SK-N-SH (cell line): ENCODE data around the gene CAV1. TPM values are rescaled to one million over a fixed set of nuclear protein-coding genes. Genes with fewer than 3 reads are reported as not detected.

Source experiments
- CTCF ChIA-PET: fragments of 300-600, 350-600 bp; formaldehyde crosslinking; extraction: SDS; loops from one replicate; lab custom pipeline; 2021; lab: Yijun Ruan, JAX
- POLR2A ChIA-PET: fragments of 350-600 bp; sonication (Branson Sonifier 250); formaldehyde crosslinking; extraction: SDS; loops from one replicate; lab custom pipeline; 2020; ENCODE audit warnings: antibody characterized with exemption, inconsistent platforms; lab: Yijun Ruan, JAX
- DNase-seq: peaks from one replicate; pipeline ENCODE4 v3.0.0; 2012
- H2AFZ ChIP-seq: fragments of 200-600 bp; sonication (generic); 2 replicates; pipeline ENCODE4 v1.8.1; 2016; ENCODE audit warnings: antibody characterized with exemption, mild to moderate bottlenecking, low read depth
- H3F3A ChIP-seq: fragments of 200-600 bp; sonication (generic); replicated peaks from 2 replicates; pipeline ENCODE3; 2016; ENCODE audit warnings: antibody characterized with exemption, mild to moderate bottlenecking; ENCODE audit not compliant: insufficient read depth
- H3K27ac ChIP-seq, 2 experiments: fragments of 200-500 bp in 1 of 2; fragments of 200-600 bp in 1 of 2; sonication (Bioruptor generic) in 1 of 2; sonication (generic), shearing (Covaris generic) in 1 of 2; 2 replicates each; pipeline versions ENCODE4 v1.5.1 to v1.6.1; 2014 to 2016; ENCODE audit warnings: low read depth in 2 of 2, inconsistent platforms in 1 of 2, low read length in 1 of 2, mild to moderate bottlenecking in 1 of 2, mixed read lengths in 1 of 2
- H3K27me3 ChIP-seq: fragments of 200-600 bp; sonication (generic), shearing (Covaris generic); 2 replicates; pipeline ENCODE4 v1.6.1; 2016; ENCODE audit warnings: mixed run types; ENCODE audit not compliant: insufficient read depth
- H3K36me3 ChIP-seq, 2 experiments: fragments of 200-500 bp in 1 of 2; fragments of 200-600 bp in 1 of 2; sonication (Bioruptor generic) in 1 of 2; sonication (generic) in 1 of 2; replicated peaks in 1 of 2; 2 replicates each; pipeline versions ENCODE3 to v1.5.1; 2014 to 2016; ENCODE audit warnings: low read length in 1 of 2, mild to moderate bottlenecking in 1 of 2; ENCODE audit not compliant: insufficient read depth in 2 of 2, control insufficient read depth in 1 of 2
- H3K4me1 ChIP-seq, 2 experiments: fragments of 200-500 bp in 1 of 2; fragments of 200-600 bp in 1 of 2; sonication (Bioruptor generic) in 1 of 2; sonication (generic), shearing (Covaris generic) in 1 of 2; 2 replicates each; pipeline versions ENCODE4 v1.5.1 to v1.6.1; 2014 to 2016; ENCODE audit warnings: low read depth in 1 of 2, low read length in 1 of 2, mixed run types in 1 of 2; ENCODE audit not compliant: insufficient read depth in 2 of 2, control insufficient read depth in 1 of 2
- H3K4me2 ChIP-seq: fragments of 200-600 bp; sonication (generic), shearing (Covaris generic); 2 replicates; pipeline ENCODE4 v1.6.1; 2017; ENCODE audit warnings: mixed run types
- H3K4me3 ChIP-seq, 2 experiments: fragments of 200-500 bp in 1 of 2; fragments of 200-600 bp in 1 of 2; sonication (Bioruptor generic) in 1 of 2; sonication (generic), shearing (Covaris generic) in 1 of 2; 2 replicates each; pipeline versions ENCODE4 v1.5.1 to v1.8.1; 2014 to 2016; ENCODE audit warnings: low read depth in 2 of 2, inconsistent platforms in 1 of 2, low read length in 1 of 2, mild to moderate bottlenecking in 1 of 2, mixed read lengths in 1 of 2, moderate library complexity in 1 of 2
- H3K79me2 ChIP-seq: fragments of 200-600 bp; sonication (generic); 2 replicates; pipeline ENCODE4 v1.8.1; 2017; ENCODE audit warnings: mild to moderate bottlenecking; ENCODE audit not compliant: insufficient read depth
- H3K9ac ChIP-seq: fragments of 200-600 bp; sonication (generic); 2 replicates; pipeline ENCODE4 v1.6.1; 2017; ENCODE audit warnings: mixed run types
- H3K9me2 ChIP-seq: fragments of 200-600 bp; sonication (generic); 2 replicates; pipeline ENCODE4 v1.6.1; 2017; ENCODE audit warnings: mixed run types
- H3K9me3 ChIP-seq: fragments of 200-600 bp; sonication (generic); 2 replicates; pipeline ENCODE4 v1.6.1; 2017; ENCODE audit warnings: mixed run types, mild to moderate bottlenecking, moderate library complexity
- H4K20me1 ChIP-seq: fragments of 200-600 bp; sonication (generic); 2 replicates; pipeline ENCODE4 v1.6.1; 2017; ENCODE audit warnings: mild to moderate bottlenecking, mixed run types; ENCODE audit not compliant: insufficient read depth
- ELF1 ChIP-seq: IDR thresholded peaks from 2 replicates; pipeline ENCODE4 v1.4.0; 2012
- FOXM1 ChIP-seq: IDR thresholded peaks from 2 replicates; pipeline ENCODE4 v1.4.0; 2012; ENCODE audit warnings: low read depth, mild to moderate bottlenecking
- JUND ChIP-seq: IDR thresholded peaks from 2 replicates; pipeline ENCODE4 v1.4.0; 2012
- MEF2A ChIP-seq: IDR thresholded peaks from 2 replicates; pipeline ENCODE4 v1.4.0; 2012; ENCODE audit warnings: low read depth, borderline replicate concordance
- MXI1 ChIP-seq: IDR thresholded peaks from 2 replicates; pipeline ENCODE4 v1.6.1; 2012; ENCODE audit warnings: mild to moderate bottlenecking, low read depth, low read length, improper control_type of control experiment
- NFIC ChIP-seq: IDR thresholded peaks from 2 replicates; pipeline ENCODE4 v1.4.0; 2012; ENCODE audit warnings: borderline replicate concordance
- POLR2AphosphoS5 ChIP-seq: IDR thresholded peaks from 2 replicates; pipeline ENCODE4 v1.6.1; 2012; ENCODE audit warnings: low read depth, low read length
- RFX5 ChIP-seq: IDR thresholded peaks from 2 replicates; pipeline ENCODE4 v1.6.1; 2012; ENCODE audit warnings: mild to moderate bottlenecking, improper control_type of control experiment, low read length
- RXRA ChIP-seq: IDR thresholded peaks from 2 replicates; pipeline ENCODE4 v1.4.0; 2012; ENCODE audit warnings: low read depth, mild to moderate bottlenecking, borderline replicate concordance
- SIN3A ChIP-seq: IDR thresholded peaks from 2 replicates; pipeline ENCODE4 v1.6.1; 2012; ENCODE audit warnings: low read depth, mild to moderate bottlenecking, low read length, moderate library complexity, borderline replicate concordance
- SMC3 ChIP-seq: IDR thresholded peaks from 2 replicates; pipeline ENCODE4 v1.6.1; 2012; ENCODE audit warnings: low read depth, low read length, improper control_type of control experiment
- TEAD4 ChIP-seq: IDR thresholded peaks from 2 replicates; pipeline ENCODE4 v1.4.0; 2012; ENCODE audit warnings: mild to moderate bottlenecking, borderline replicate concordance; ENCODE audit not compliant: insufficient read depth
- YY1 ChIP-seq: IDR thresholded peaks from 2 replicates; pipeline ENCODE4 v1.4.0; 2012; ENCODE audit warnings: low read depth, mild to moderate bottlenecking
- WGBS: methylation state at CpG from one replicate; pipeline ENCODE4 v1.1.6; 2017; ENCODE audit warnings: low lambda C conversion rate; 5-methylcytosine and 5-hydroxymethylcytosine counted together
- polyA plus RNA-seq, 3 experiments: library from polyadenylated mRNA; depleted of rRNA; stranded (reverse); fragments of >200 nt; gene quantifications; 2 replicates each; pipeline ENCODE4 v1.2.3, GENCODE V29; 2012
- TF ChIP-seq, protein P1 (sequence below): IDR thresholded peaks from 2 replicates; pipeline ENCODE4 v1.4.0; 2012; ENCODE audit warnings: low read depth, borderline replicate concordance
- TF ChIP-seq, protein P2 (sequence below): fragments of 150-350 bp; IDR thresholded peaks from 2 replicates; pipeline ENCODE4 v1.6.1; 2017; ENCODE audit warnings: antibody characterized with exemption, low read length, low read depth, borderline replicate concordance
- TF ChIP-seq, protein P3 (sequence below): IDR thresholded peaks from 2 replicates; pipeline ENCODE4; 2012

The CAV1 gene
- polyA plus RNA-seq, 1 of the 3 experiments (the other 2 are of a cell fraction) = 968 TPM

DNA sequence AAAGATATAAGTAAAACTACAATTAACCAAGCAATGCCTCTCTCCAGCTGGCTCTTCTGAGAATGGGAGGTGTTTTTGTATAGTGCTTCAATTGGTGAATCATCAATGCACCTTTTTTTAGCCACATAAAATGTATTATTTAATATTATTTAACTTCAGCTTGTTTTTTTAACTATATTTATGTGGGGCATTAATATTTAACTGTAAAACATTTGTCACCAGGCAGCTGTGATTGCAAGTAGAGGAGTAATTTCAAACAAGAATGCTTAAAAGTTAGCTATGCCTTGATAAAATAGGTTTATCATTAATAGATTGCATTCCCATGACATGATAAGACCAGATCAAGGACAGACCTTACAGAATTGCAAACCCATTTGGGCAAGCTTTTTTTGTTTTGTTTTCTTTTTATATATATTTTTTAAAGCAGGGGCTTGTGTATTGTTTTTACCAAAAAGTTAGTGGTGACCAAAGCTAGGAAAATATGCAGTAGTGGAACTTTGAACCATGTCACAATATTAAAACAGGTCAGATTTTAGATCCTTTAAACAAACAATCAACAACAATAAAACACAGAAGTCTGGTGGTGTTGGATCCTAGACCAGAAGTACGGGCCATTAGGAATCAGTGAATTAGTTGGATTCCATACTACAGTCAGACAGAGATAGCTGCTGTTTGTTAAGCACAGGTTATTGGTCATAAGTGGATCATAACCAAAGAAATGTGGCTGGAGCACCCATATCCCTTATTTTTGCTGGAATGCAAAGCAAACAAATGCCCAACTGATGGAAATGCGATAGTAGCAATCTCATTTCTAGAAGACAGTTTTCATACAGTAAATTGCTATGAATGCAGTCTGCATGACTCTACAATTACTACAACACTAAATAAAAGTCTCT is 22.4 kb upstream of the CAV1 start:
- TF ChIP-seq MXI1 = no peak
- TF ChIP-seq FOXM1 = no peak
- no peak for TF ChIP-seq SMC3
- TF ChIP-seq RFX5 = no peak
- TF ChIP-seq SIN3A = no peak
- no peak for TF ChIP-seq YY1
- TF ChIP-seq MEF2A = no peak
- no peak for TF ChIP-seq NFIC
- no peak for TF ChIP-seq ELF1
- TF ChIP-seq, protein P1, sequence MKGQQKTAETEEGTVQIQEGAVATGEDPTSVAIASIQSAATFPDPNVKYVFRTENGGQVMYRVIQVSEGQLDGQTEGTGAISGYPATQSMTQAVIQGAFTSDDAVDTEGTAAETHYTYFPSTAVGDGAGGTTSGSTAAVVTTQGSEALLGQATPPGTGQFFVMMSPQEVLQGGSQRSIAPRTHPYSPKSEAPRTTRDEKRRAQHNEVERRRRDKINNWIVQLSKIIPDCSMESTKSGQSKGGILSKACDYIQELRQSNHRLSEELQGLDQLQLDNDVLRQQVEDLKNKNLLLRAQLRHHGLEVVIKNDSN = no peak
- no peak for TF ChIP-seq TEAD4
- no peak for TF ChIP-seq POLR2AphosphoS5
- TF ChIP-seq, protein P2, sequence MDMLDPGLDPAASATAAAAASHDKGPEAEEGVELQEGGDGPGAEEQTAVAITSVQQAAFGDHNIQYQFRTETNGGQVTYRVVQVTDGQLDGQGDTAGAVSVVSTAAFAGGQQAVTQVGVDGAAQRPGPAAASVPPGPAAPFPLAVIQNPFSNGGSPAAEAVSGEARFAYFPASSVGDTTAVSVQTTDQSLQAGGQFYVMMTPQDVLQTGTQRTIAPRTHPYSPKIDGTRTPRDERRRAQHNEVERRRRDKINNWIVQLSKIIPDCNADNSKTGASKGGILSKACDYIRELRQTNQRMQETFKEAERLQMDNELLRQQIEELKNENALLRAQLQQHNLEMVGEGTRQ = no peak
- TF ChIP-seq, protein P3, sequence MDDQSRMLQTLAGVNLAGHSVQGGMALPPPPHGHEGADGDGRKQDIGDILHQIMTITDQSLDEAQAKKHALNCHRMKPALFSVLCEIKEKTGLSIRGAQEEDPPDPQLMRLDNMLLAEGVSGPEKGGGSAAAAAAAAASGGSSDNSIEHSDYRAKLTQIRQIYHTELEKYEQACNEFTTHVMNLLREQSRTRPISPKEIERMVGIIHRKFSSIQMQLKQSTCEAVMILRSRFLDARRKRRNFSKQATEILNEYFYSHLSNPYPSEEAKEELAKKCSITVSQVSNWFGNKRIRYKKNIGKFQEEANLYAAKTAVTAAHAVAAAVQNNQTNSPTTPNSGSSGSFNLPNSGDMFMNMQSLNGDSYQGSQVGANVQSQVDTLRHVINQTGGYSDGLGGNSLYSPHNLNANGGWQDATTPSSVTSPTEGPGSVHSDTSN = no peak
- no peak for TF ChIP-seq RXRA
- no peak for TF ChIP-seq JUND
- POLR2A ChIA-PET = no interaction called here
- Histone ChIP-seq H3K4me3 (peak overlapping the region; percentile 68 to 95; a peak in 3 of 4 replicates), H2AFZ (no peak overlapping the region), H3K27me3 (no peaks in the 10 kb centered on the region), H4K20me1 (no peaks in the 10 kb centered on the region), H3K36me3 (peaks cover 22 to 59% of the 10 kb centered on the region in 2 experiments), H3K9me3 (no peaks in the 10 kb centered on the region), H3K79me2 (peaks cover 71% of the 10 kb centered on the region), H3K9ac (peak overlapping the region; percentile 93), H3F3A (peaks cover 47% of the 10 kb centered on the region), H3K27ac (peak overlapping the region; percentile 25 to 70; a peak in 3 of 4 replicates), H3K4me1 (peaks cover 0 to 35% of the 10 kb centered on the region in 2 experiments; a peak in 3 of 4 replicates), H3K9me2 (no peaks in the 10 kb centered on the region), H3K4me2 (peak overlapping the region; percentile 93)
- no peak for DNase-seq
- 40% methylated on average over 2 of the region's 2 CpGs for WGBS
- CTCF ChIA-PET = interaction anchor here (1.2 to 1.7 kb wide), 5 partner anchors 11 to 89 kb away, joined by 3 to 4 read pairs (median 3); partner anchors contain the start of gene CAV1
